ENCODE results near the gene CHD9.

CHD9 gene

DNA sequence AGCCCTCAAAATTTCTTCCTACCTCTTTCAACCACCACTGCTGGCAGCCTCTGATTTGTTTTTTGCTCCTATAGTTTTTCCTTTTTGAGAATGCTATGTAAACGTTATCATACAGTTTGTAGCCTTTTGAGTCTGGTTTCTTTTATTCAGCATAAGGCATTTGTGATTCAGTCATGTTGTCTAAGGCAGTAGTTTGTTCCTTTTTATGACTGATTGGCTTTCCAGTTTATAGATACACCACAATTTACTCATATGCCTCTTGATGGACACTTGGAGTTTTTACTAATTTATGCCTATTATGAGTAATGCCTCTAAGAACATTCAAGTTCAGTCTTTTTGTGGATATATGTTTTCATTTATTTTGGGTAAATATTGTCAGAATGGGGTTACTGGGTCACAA, 136.6 kb downstream of the CHD9 start (continued):
- TF ChIP-seq, protein P1, sequence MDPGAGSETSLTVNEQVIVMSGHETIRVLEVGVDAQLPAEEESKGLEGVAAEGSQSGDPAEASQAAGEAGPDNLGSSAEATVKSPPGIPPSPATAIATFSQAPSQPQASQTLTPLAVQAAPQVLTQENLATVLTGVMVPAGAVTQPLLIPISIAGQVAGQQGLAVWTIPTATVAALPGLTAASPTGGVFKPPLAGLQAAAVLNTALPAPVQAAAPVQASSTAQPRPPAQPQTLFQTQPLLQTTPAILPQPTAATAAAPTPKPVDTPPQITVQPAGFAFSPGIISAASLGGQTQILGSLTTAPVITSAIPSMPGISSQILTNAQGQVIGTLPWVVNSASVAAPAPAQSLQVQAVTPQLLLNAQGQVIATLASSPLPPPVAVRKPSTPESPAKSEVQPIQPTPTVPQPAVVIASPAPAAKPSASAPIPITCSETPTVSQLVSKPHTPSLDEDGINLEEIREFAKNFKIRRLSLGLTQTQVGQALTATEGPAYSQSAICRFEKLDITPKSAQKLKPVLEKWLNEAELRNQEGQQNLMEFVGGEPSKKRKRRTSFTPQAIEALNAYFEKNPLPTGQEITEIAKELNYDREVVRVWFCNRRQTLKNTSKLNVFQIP (CRISPR knock-in tag; IDR thresholded peaks at IDR 0.05; ENCODE audit: borderline replicate concordance, low read depth) = no peak
- TF ChIP-seq ZNF565 (CRISPR knock-in tag; conservative IDR thresholded peaks at IDR 0.05; ENCODE audit: low read depth) (no peak), RARB (CRISPR knock-in tag; IDR thresholded peaks at IDR 0.05) (no peak), CSDC2 (CRISPR knock-in tag; IDR thresholded peaks at IDR 0.05) (no peak), ISL1 (CRISPR knock-in tag; IDR thresholded peaks at IDR 0.05) (no peak)

DNA sequence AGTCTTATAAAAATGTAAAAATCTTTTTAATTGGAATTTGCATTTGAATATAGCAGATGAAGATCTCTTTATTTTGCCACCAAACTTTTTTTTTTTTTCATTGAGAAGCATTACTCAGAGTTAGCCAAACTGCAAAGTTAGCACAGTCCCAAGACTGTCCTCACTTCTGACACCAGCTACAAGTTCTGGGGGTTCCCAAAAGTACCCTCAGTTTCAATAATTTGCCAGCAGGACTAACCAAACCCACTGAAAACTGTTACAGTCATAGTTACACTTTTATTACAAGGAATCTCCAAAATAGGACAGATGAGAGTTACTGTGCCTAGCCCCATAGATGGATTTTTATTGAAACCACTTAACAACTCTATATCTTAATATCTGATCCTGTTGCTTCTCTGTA, 144.1 kb downstream of the CHD9 start:
- TF ChIP-seq, protein P2, sequence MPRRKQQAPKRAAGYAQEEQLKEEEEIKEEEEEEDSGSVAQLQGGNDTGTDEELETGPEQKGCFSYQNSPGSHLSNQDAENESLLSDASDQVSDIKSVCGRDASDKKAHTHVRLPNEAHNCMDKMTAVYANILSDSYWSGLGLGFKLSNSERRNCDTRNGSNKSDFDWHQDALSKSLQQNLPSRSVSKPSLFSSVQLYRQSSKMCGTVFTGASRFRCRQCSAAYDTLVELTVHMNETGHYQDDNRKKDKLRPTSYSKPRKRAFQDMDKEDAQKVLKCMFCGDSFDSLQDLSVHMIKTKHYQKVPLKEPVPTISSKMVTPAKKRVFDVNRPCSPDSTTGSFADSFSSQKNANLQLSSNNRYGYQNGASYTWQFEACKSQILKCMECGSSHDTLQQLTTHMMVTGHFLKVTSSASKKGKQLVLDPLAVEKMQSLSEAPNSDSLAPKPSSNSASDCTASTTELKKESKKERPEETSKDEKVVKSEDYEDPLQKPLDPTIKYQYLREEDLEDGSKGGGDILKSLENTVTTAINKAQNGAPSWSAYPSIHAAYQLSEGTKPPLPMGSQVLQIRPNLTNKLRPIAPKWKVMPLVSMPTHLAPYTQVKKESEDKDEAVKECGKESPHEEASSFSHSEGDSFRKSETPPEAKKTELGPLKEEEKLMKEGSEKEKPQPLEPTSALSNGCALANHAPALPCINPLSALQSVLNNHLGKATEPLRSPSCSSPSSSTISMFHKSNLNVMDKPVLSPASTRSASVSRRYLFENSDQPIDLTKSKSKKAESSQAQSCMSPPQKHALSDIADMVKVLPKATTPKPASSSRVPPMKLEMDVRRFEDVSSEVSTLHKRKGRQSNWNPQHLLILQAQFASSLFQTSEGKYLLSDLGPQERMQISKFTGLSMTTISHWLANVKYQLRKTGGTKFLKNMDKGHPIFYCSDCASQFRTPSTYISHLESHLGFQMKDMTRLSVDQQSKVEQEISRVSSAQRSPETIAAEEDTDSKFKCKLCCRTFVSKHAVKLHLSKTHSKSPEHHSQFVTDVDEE (CRISPR knock-in tag; IDR thresholded peaks at IDR 0.05) = no peak
- ATAC-seq = no peak

DNA sequence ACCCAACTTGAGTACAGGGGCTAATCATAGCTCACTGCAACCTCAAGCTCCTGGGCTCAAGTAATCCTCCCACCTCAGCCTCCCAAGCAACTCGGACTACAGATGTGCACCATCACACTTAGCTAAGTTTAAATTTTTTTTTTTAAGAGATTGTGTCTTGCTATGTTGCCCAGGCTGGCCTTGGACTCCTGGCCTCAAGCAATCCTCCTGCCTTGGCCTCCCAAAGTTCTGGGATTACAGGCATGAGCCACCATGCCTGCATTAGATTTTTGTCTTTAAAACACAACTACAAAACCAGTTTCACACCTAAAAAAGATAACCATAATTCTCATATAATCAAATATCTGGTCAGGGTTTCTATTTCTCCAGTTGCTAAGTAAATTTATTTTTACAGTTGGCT, 147.1 kb downstream of the CHD9 start:
- no peak for ATAC-seq
- TF ChIP-seq ZFP3 (CRISPR knock-in tag; IDR thresholded peaks at IDR 0.05) = no peak

DNA sequence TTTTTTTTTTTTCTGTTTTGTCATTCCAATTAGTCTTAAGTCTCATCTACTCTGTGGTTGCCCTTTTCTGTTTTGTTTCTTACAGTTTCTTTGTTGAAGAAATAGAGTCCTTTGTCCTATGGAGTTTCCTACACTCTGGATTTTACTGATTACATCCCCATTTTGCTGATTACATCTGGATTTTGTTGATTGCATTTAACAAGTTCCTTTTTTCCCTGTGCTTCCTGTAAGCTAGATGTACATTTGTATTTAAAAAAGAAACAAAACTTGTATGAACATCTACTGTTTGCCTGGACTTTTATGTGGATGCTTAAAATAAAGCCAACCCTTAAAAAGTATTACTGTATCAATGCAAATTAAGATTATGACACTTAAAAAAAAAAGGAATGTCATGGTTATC, 147.6 kb downstream of the CHD9 start:
- TF ChIP-seq, protein P2 (CRISPR knock-in tag; IDR thresholded peaks at IDR 0.05) = no peak
- ATAC-seq = no peak

DNA sequence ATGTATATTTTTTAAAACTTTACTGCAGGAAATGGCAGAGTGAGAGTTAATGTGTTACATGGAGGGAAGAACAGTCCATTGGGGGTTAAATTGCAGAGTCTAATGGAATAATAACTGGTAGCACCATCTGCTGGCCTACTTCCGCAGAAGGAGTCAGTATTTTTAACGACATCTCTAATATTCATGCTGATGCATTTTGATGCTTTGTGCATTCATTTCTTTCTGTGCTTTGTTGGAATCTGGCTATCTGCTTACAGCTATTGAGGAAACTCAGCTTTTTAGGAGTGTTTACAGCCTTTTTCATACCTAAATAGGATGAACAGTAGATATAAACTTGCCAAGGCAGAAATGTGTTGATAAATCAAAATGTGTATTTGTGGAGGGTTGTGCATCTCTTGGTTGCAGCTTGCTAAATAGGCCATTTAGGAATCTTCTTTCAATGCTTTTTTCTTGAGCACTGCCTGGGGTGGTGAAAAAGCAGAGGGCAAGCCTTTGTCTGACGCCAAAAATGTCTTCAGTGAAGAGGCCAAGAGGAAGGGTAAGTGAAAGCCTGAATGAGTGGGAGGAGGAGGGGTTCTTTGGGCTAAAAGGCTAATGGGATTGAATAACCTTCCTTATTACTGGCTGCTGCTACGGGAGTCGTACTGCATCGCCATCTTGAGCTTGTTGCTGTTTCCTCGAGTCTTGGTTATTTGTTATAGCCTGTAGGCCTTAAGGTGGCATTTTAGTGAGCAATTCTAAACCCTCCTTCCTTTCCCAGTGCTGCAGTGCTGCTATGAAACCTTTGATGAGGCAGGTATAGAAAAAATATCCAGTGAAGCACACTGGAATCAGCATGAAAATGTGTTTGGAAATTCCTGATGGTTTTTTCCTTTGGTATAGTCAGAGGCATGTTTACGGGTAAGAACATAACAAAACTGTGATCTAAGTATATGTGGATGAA, 153.3 kb downstream of the CHD9 start:
- peak; percentile 94 for ATAC-seq
- TF ChIP-seq ZFP3 (CRISPR knock-in tag; IDR thresholded peaks at IDR 0.05) (0 out of 2 replicates have a peak, but pooled peaks have one; percentile 22), ISL1 (CRISPR knock-in tag; IDR thresholded peaks at IDR 0.05) (no peak), RARB (CRISPR knock-in tag; IDR thresholded peaks at IDR 0.05) (no peak), GLIS3 (CRISPR knock-in tag; IDR thresholded peaks at IDR 0.05) (no peak), SNAI2 (CRISPR knock-in tag; IDR thresholded peaks at IDR 0.05) (no peak), TOX (CRISPR knock-in tag; IDR thresholded peaks at IDR 0.05; ENCODE audit: borderline replicate concordance) (no peak), PPARA (CRISPR knock-in tag; IDR thresholded peaks at IDR 0.05; ENCODE audit: borderline replicate concordance) (no peak), ZNF565 (CRISPR knock-in tag; conservative IDR thresholded peaks at IDR 0.05; ENCODE audit: low read depth) (no peak), TCF4 (CRISPR knock-in tag; IDR thresholded peaks at IDR 0.05; ENCODE audit: borderline replicate concordance) (peak; percentile 38; the same call in 1 of the 2 replicates)
- TF ChIP-seq, protein P3, sequence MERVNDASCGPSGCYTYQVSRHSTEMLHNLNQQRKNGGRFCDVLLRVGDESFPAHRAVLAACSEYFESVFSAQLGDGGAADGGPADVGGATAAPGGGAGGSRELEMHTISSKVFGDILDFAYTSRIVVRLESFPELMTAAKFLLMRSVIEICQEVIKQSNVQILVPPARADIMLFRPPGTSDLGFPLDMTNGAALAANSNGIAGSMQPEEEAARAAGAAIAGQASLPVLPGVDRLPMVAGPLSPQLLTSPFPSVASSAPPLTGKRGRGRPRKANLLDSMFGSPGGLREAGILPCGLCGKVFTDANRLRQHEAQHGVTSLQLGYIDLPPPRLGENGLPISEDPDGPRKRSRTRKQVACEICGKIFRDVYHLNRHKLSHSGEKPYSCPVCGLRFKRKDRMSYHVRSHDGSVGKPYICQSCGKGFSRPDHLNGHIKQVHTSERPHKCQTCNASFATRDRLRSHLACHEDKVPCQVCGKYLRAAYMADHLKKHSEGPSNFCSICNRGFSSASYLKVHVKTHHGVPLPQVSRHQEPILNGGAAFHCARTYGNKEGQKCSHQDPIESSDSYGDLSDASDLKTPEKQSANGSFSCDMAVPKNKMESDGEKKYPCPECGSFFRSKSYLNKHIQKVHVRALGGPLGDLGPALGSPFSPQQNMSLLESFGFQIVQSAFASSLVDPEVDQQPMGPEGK (CRISPR knock-in tag; IDR thresholded peaks at IDR 0.05; ENCODE audit: borderline replicate concordance) = no peak
- TF ChIP-seq, protein P4, sequence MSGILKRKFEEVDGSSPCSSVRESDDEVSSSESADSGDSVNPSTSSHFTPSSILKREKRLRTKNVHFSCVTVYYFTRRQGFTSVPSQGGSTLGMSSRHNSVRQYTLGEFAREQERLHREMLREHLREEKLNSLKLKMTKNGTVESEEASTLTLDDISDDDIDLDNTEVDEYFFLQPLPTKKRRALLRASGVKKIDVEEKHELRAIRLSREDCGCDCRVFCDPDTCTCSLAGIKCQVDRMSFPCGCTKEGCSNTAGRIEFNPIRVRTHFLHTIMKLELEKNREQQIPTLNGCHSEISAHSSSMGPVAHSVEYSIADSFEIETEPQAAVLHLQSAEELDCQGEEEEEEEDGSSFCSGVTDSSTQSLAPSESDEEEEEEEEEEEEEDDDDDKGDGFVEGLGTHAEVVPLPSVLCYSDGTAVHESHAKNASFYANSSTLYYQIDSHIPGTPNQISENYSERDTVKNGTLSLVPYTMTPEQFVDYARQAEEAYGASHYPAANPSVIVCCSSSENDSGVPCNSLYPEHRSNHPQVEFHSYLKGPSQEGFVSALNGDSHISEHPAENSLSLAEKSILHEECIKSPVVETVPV (CRISPR knock-in tag; IDR thresholded peaks at IDR 0.05) = no peak
- TF ChIP-seq, protein P5, sequence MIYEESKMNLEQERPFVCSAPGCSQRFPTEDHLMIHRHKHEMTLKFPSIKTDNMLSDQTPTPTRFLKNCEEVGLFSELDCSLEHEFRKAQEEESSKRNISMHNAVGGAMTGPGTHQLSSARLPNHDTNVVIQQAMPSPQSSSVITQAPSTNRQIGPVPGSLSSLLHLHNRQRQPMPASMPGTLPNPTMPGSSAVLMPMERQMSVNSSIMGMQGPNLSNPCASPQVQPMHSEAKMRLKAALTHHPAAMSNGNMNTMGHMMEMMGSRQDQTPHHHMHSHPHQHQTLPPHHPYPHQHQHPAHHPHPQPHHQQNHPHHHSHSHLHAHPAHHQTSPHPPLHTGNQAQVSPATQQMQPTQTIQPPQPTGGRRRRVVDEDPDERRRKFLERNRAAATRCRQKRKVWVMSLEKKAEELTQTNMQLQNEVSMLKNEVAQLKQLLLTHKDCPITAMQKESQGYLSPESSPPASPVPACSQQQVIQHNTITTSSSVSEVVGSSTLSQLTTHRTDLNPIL (CRISPR knock-in tag; IDR thresholded peaks at IDR 0.05; ENCODE audit: low read depth) = no peak

Data from SK-N-SH treated with all-trans-retinoic acid at 6 μM for 48 hours (cell line).